Neural cell (in vitro differentiated cells): ENCODE results near the gene PGM3. TPM values are rescaled to one million over a fixed set of nuclear protein-coding genes. Genes with fewer than 3 reads are reported as not detected.

Source experiments
- H2AFZ ChIP-seq: fragments of 200-600, 300-800 bp; sonication (generic), shearing (Covaris generic); 2 replicates; pipeline ENCODE4 v1.6.0; 2014; ENCODE audit warnings: low read depth, mild to moderate bottlenecking, antibody characterized with exemption, low read length, moderate library complexity
- H3F3A ChIP-seq: fragments of 200-600 bp; shearing (Covaris generic); 2 replicates; pipeline ENCODE4 v1.6.1; 2016; ENCODE audit warnings: mild to moderate bottlenecking, moderate library complexity, mixed read lengths, antibody characterized with exemption, low read length; ENCODE audit not compliant: insufficient read depth, poor library complexity, severe bottlenecking
- H3K27ac ChIP-seq: fragments of 200-600, 300-800 bp; sonication (generic), shearing (Covaris generic); 2 replicates; pipeline ENCODE4 v1.5.1; 2014; ENCODE audit warnings: mild to moderate bottlenecking, low read length, moderate library complexity
- H3K27me3 ChIP-seq: fragments of 300-800, 200-600 bp; sonication (generic), shearing (Covaris generic); 2 replicates; pipeline ENCODE4 v1.6.0; 2014; ENCODE audit warnings: mild to moderate bottlenecking, low read depth, low read length, moderate library complexity; ENCODE audit not compliant: insufficient read depth
- H3K36me3 ChIP-seq: fragments of 300-800, 200-600 bp; sonication (generic), shearing (Covaris generic); 2 replicates; pipeline ENCODE4 v1.5.1; 2014; ENCODE audit warnings: mild to moderate bottlenecking, antibody characterized with exemption, low read length, moderate library complexity; ENCODE audit not compliant: insufficient read depth
- H3K4me2 ChIP-seq: fragments of 300-800, 200-600 bp; sonication (generic), shearing (Covaris generic); 2 replicates; pipeline ENCODE4 v1.6.0; 2014; ENCODE audit warnings: mild to moderate bottlenecking, low read length
- H3K4me3 ChIP-seq: fragments of 300-800, 200-600 bp; sonication (generic), shearing (Covaris generic); 2 replicates; pipeline ENCODE4 v1.5.1; 2014; ENCODE audit warnings: mild to moderate bottlenecking, low read length, moderate library complexity
- H3K79me2 ChIP-seq: fragments of 200-600 bp; shearing (Covaris generic); replicated peaks from 2 replicates; pipeline ENCODE4 v1.6.0; 2014; ENCODE audit warnings: mild to moderate bottlenecking, low read length, moderate library complexity; ENCODE audit not compliant: insufficient read depth
- H3K9ac ChIP-seq: fragments of 300-800, 200-600 bp; sonication (generic), shearing (Covaris generic); 2 replicates; pipeline ENCODE4 v1.6.1; 2016; ENCODE audit warnings: mild to moderate bottlenecking, low read length, mixed read lengths
- H3K9me2 ChIP-seq: fragments of 200-600 bp; shearing (Covaris generic); 2 replicates; pipeline ENCODE4 v1.6.1; 2016; ENCODE audit warnings: mild to moderate bottlenecking, low read length, mixed read lengths; ENCODE audit not compliant: insufficient read depth
- H3K9me3 ChIP-seq: fragments of 200-600, 300-800 bp; sonication (generic), shearing (Covaris generic); 2 replicates; pipeline ENCODE4 v1.6.1; 2016; ENCODE audit warnings: mild to moderate bottlenecking, mixed run types, low read length, moderate library complexity, mixed read lengths
- H4K20me1 ChIP-seq: fragments of 200-600 bp; shearing (Covaris generic); 2 replicates; pipeline ENCODE4 v1.6.1; 2016; ENCODE audit warnings: mild to moderate bottlenecking, mixed run types; ENCODE audit not compliant: insufficient read depth
- EP300 ChIP-seq: fragments of 450-650 bp; conservative IDR thresholded peaks from 2 replicates; pipeline ENCODE4 v1.6.1; 2014; ENCODE audit warnings: antibody characterized with exemption, mild to moderate bottlenecking, moderate library complexity; ENCODE audit not compliant: poor library complexity, severe bottlenecking
- EZH2 ChIP-seq: fragments of 200-600, 300-800 bp; shearing (Covaris generic), sonication (generic); IDR thresholded peaks from 2 replicates; pipeline ENCODE4 v1.6.1; 2014; ENCODE audit warnings: antibody characterized with exemption, low read length, borderline replicate concordance, mild to moderate bottlenecking; ENCODE audit not compliant: insufficient read depth, poor library complexity, severe bottlenecking
- MXI1 ChIP-seq: fragments of 450-650 bp; conservative IDR thresholded peaks from 2 replicates; pipeline ENCODE4 v1.6.1; 2014; ENCODE audit warnings: antibody characterized with exemption, mild to moderate bottlenecking; ENCODE audit not compliant: poor library complexity, severe bottlenecking
- POLR2AphosphoS5 ChIP-seq: IDR thresholded peaks from 2 replicates; pipeline ENCODE4 v1.6.1; 2012
- RAD21 ChIP-seq: fragments of 450-650 bp; conservative IDR thresholded peaks from 2 replicates; pipeline ENCODE4 v1.6.1; 2014; ENCODE audit warnings: antibody characterized with exemption, mild to moderate bottlenecking, moderate library complexity
- SMC3 ChIP-seq: fragments of 450-650 bp; conservative IDR thresholded peaks from 2 replicates; pipeline ENCODE4 v1.6.1; 2014; ENCODE audit warnings: antibody characterized with exemption, mild to moderate bottlenecking, moderate library complexity; ENCODE audit not compliant: poor library complexity
- TAF1 ChIP-seq: IDR thresholded peaks from 2 replicates; pipeline ENCODE4 v1.6.1; 2012; ENCODE audit warnings: low read depth
- polyA minus RNA-seq: library from RNA; depleted of rRNA, polyadenylated mRNA; stranded (reverse); fragments of >200 nt; gene quantifications from 2 replicates; pipeline ENCODE4 v1.2.3, GENCODE V29; 2014
- polyA plus RNA-seq: library from polyadenylated mRNA; depleted of rRNA; stranded (reverse); fragments of >200 nt; gene quantifications from 2 replicates; pipeline ENCODE4 v1.2.3, GENCODE V29; 2014
- TF ChIP-seq, protein P1 (sequence below): IDR thresholded peaks from 2 replicates; pipeline ENCODE4 v1.6.1; 2012; ENCODE audit warnings: borderline replicate concordance
- TF ChIP-seq, protein P2 (sequence below): fragments of 450-650 bp; IDR thresholded peaks from 2 replicates; pipeline ENCODE4 v1.5.1; 2014; ENCODE audit warnings: antibody characterized with exemption, mild to moderate bottlenecking, moderate library complexity; ENCODE audit not compliant: poor library complexity, severe bottlenecking

The PGM3 gene, protein sequence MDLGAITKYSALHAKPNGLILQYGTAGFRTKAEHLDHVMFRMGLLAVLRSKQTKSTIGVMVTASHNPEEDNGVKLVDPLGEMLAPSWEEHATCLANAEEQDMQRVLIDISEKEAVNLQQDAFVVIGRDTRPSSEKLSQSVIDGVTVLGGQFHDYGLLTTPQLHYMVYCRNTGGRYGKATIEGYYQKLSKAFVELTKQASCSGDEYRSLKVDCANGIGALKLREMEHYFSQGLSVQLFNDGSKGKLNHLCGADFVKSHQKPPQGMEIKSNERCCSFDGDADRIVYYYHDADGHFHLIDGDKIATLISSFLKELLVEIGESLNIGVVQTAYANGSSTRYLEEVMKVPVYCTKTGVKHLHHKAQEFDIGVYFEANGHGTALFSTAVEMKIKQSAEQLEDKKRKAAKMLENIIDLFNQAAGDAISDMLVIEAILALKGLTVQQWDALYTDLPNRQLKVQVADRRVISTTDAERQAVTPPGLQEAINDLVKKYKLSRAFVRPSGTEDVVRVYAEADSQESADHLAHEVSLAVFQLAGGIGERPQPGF
- 30.6 and 198 TPM in 2 replicates for polyA plus RNA-seq
- polyA minus RNA-seq = 31.4 and 32.0 TPM in 2 replicates

DNA sequence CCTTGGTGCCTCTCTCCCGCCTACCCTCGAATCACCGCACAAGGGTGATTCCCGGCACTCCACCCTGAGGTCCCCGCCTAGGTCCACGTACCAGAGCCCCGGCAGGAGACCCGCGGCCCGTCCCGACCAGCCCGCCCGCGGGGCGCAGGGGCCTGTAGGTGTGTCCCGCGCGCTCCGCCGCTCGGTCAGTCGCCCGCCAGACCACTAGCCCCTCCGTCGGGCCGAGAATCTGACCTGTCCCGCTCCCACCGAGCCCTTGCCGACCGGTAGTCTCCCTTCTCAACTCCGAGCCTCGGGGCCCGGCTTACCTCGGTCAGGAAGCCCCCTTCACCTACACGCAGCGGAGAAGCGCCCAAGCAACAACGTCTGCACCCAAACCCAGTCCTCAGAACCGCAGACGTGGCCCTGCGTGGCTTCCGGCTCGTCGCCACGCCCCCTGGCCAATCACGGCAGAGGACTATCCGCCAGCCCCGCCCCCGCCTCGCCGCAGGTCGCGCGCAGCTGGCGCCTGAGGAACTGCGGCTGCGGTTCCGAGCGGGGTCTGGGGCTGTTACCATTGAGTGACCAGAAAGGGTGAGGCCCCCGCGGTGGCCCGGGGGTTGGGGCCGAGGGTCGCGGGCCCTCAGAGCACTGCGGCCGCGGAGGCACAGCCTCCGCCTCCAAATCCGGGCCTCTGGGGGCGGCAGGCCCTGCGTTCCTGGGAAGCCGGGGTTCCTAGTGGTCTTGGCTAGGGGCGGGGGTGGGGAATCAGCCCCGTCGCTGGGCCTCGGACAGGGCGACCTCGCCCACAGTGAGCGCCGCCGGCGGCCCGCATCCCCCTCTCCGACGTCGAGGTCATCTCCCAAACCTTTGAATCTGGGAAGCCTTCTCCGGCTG is at the start of gene PGM3, which contains the start of gene RWDD2A:
Gene PGM3, minus strand, starts transcription at position 395 of the 876 bp plus-strand sequence. CDS start 2,253 bp downstream, outside the sequence.
Gene RWDD2A, plus strand, starts transcription at position 487 of the 876 bp plus-strand sequence. CDS start 1,095 bp downstream, outside the sequence.
- Histone ChIP-seq H3K27ac (peak within 1 kb of the TSS; percentile 54), H3K9me2 (no peaks in the 10 kb centered on the region), H3K27me3 (peaks cover 4% of the 10 kb centered on the region), H3K4me3 (peak within 1 kb of the TSS; percentile 92), H3K9ac (peak within 1 kb of the TSS; percentile 73), H3F3A (no peaks in the 10 kb centered on the region), H4K20me1 (no peaks in the 10 kb centered on the region), H3K36me3 (peaks cover 6% of the 10 kb centered on the region), H3K9me3 (no peaks in the 10 kb centered on the region), H3K4me2 (peak within 1 kb of the TSS; percentile 97), H2AFZ (peak within 1 kb of the TSS; percentile 58), H3K79me2 (peaks cover 12% of the 10 kb centered on the region)
- TF ChIP-seq MXI1 (peak; percentile 71), TAF1 (no peak), SMC3 (no peak), EP300 (peak; percentile 31), RAD21 (no peak), POLR2AphosphoS5 (peak; percentile 82)
- TF ChIP-seq, protein P1, sequence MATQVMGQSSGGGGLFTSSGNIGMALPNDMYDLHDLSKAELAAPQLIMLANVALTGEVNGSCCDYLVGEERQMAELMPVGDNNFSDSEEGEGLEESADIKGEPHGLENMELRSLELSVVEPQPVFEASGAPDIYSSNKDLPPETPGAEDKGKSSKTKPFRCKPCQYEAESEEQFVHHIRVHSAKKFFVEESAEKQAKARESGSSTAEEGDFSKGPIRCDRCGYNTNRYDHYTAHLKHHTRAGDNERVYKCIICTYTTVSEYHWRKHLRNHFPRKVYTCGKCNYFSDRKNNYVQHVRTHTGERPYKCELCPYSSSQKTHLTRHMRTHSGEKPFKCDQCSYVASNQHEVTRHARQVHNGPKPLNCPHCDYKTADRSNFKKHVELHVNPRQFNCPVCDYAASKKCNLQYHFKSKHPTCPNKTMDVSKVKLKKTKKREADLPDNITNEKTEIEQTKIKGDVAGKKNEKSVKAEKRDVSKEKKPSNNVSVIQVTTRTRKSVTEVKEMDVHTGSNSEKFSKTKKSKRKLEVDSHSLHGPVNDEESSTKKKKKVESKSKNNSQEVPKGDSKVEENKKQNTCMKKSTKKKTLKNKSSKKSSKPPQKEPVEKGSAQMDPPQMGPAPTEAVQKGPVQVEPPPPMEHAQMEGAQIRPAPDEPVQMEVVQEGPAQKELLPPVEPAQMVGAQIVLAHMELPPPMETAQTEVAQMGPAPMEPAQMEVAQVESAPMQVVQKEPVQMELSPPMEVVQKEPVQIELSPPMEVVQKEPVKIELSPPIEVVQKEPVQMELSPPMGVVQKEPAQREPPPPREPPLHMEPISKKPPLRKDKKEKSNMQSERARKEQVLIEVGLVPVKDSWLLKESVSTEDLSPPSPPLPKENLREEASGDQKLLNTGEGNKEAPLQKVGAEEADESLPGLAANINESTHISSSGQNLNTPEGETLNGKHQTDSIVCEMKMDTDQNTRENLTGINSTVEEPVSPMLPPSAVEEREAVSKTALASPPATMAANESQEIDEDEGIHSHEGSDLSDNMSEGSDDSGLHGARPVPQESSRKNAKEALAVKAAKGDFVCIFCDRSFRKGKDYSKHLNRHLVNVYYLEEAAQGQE = peak; percentile 49

DNA sequence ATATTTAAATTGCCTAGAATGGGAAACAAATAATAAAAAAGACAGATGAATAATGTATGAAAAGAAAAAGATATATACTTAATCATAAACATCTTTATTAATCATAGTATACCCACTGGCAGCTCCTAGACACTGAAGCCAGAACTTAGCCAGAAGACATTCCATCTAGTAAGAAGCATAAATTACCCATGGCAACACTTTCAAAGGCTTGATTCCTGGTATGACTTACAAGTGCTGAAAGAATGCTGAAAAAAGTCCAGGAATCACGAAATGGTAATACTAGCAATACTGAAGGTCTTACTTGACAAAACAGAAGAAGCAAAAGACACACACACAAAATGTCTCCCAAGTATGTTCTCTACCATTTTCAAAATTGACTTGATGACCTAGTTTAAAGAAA is 38.1 kb upstream of the PGM3 start:
- Histone ChIP-seq H3F3A (no peaks in the 10 kb centered on the region), H3K36me3 (no peaks in the 10 kb centered on the region), H3K4me2 (no peak overlapping the region), H3K9me3 (no peaks in the 10 kb centered on the region), H2AFZ (no peak overlapping the region), H3K79me2 (no peaks in the 10 kb centered on the region), H3K9ac (no peak overlapping the region), H3K27ac (no peak overlapping the region), H3K4me3 (no peak overlapping the region), H3K27me3 (no peaks in the 10 kb centered on the region), H3K9me2 (no peaks in the 10 kb centered on the region), H4K20me1 (no peaks in the 10 kb centered on the region)
- TF ChIP-seq RAD21 (no peak), EP300 (no peak), SMC3 (no peak), POLR2AphosphoS5 (no peak), MXI1 (no peak), EZH2 (no peak), TAF1 (no peak)
- TF ChIP-seq, protein P1 = no peak
- TF ChIP-seq, protein P2, sequence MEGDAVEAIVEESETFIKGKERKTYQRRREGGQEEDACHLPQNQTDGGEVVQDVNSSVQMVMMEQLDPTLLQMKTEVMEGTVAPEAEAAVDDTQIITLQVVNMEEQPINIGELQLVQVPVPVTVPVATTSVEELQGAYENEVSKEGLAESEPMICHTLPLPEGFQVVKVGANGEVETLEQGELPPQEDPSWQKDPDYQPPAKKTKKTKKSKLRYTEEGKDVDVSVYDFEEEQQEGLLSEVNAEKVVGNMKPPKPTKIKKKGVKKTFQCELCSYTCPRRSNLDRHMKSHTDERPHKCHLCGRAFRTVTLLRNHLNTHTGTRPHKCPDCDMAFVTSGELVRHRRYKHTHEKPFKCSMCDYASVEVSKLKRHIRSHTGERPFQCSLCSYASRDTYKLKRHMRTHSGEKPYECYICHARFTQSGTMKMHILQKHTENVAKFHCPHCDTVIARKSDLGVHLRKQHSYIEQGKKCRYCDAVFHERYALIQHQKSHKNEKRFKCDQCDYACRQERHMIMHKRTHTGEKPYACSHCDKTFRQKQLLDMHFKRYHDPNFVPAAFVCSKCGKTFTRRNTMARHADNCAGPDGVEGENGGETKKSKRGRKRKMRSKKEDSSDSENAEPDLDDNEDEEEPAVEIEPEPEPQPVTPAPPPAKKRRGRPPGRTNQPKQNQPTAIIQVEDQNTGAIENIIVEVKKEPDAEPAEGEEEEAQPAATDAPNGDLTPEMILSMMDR = no peak
